Gastrocnemius medialis (tissue), 4 donors: ENCODE data around the gene MYOM1. TPM values are rescaled to one million over a fixed set of nuclear protein-coding genes. Genes with fewer than 3 reads are reported as not detected.

ENCODE experiments used
- ATAC-seq, 2 donors: fragments of 150-250 bp; one replicate each; pipeline ENCODE4 v1.9.1; 2016
- DNase-seq, 2 donors: peaks; one replicate each; pipeline ENCODE4 v3.0.0-alpha.2; 2019
- H3K27ac ChIP-seq, 4 donors: fragments of 200-600 bp; sonication (generic); 1 replicate in 1 of 4; 2 replicates in 3 of 4; pipeline ENCODE4 v1.5.1; 2016 to 2018; ENCODE audit warnings: mild to moderate bottlenecking in 2 of 4, moderate library complexity in 1 of 4
- H3K27me3 ChIP-seq, 3 donors: fragments of 200-600 bp; sonication (generic) in 2 of 3; 1 replicate in 1 of 3; 2 replicates in 2 of 3; pipeline versions ENCODE4 v1.5.1 to v1.6.0; 2016 to 2019; ENCODE audit warnings: mild to moderate bottlenecking in 1 of 3, moderate library complexity in 1 of 3
- H3K36me3 ChIP-seq, 2 donors: fragments of 200-600 bp; sonication (generic) in 1 of 2; one replicate each; pipeline ENCODE4 v1.5.1; 2017 to 2018
- H3K4me1 ChIP-seq, 2 donors: fragments of 200-600 bp; sonication (generic) in 1 of 2; one replicate each; pipeline ENCODE4 v1.5.1; 2016 to 2017; ENCODE audit warnings: mild to moderate bottlenecking in 2 of 2
- H3K4me3 ChIP-seq, 4 donors: fragments of 200-600 bp; sonication (generic) in 3 of 4; 1 replicate in 1 of 4; 2 replicates in 3 of 4; pipeline ENCODE4 v1.5.1; 2016 to 2019; ENCODE audit warnings: mild to moderate bottlenecking in 2 of 4
- H3K9me3 ChIP-seq, 3 donors: fragments of 200-600 bp; sonication (generic) in 2 of 3; 1 replicate in 1 of 3; 2 replicates in 2 of 3; pipeline ENCODE4 v1.5.1; 2016 to 2019
- POLR2A ChIP-seq, 2 donors: fragments of 450-650 bp; IDR thresholded peaks; one replicate each; pipeline ENCODE4 v1.6.1; 2017; ENCODE audit warnings: antibody characterized with exemption in 2 of 2, mild to moderate bottlenecking in 2 of 2, moderate library complexity in 2 of 2
- in situ Hi-C, 4 donors: fragments of 200-750 bp; cut with MboI; loops; one replicate each; pipeline versions ENCODE4 v1.15.0 to v1.8.0; 2017; ENCODE audit warnings: low sequenced_read_pairs in 4 of 4
- intact Hi-C: fragments of 100-400 bp; cut with DNase I; formaldehyde crosslinking; loops from one replicate; pipeline ENCODE4 v1.15.1; 2023; ENCODE audit warnings: low total_unique reads
- total RNA-seq, 4 donors: library from RNA; depleted of rRNA; stranded (reverse); fragments of >200 nt; gene quantifications; one replicate each; pipeline versions ENCODE4 v1.1.0 to v1.2.3, GENCODE V29; 2016
- TF ChIP-seq, protein P1 (sequence below), 5 experiments: fragments of 450-650 bp in 3 of 5; fragments of 200-600 bp in 2 of 5; sonication (generic) in 2 of 5; IDR thresholded peaks in 4 of 5; conservative IDR thresholded peaks in 1 of 5; 1 replicate in 4 of 5; 2 replicates in 1 of 5; pipeline ENCODE4 v1.5.1; 2016 to 2019; ENCODE audit warnings: antibody characterized with exemption in 5 of 5, mild to moderate bottlenecking in 3 of 5, moderate library complexity in 3 of 5

Gene MYOM1
- total RNA-seq, 4 donors from 2014 or later: 245 to 307 (median 273) TPM

DNA sequence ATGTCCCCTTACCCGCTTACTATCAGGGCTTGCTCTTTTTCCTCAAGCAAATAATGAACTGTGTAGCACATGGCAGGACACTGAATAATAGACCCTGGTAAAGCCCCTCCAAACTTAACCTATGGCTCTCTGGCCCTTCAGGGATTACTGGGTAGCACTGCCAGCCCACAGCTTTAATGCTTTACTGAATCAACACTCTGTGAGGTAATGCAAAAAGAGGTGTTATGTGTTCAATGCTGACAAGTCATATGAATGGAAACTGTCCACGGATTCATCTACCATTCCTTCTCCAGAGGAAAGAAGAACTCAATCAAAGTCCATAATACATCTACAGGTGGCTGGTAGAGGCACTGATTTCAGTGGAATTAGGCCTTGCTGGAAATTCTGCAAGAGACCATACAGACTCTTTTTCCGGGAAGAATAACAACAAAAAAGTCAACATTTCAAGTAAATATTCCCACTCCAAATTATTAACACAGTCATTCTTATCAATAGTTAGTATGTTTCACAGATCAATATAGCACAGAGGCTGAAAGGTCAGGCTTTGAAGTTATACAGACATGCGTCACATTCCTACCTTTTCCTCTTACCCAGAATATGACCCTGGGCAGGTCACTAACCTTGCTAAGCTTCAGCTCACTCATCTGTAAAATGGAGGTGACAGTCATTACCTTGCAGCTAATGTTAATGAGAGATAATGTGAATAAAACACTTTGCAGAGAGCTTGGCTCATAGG lies 13.8 kb upstream of the MYOM1 start:
- H3K4me3 ChIP-seq: no peak overlapping the region
- intact Hi-C loops: no loop called here
- DNase-seq (no peak), ATAC-seq (no peak)
- no peaks in the 10 kb centered on the region for H3K36me3 ChIP-seq
- H3K9me3 ChIP-seq: no peaks in the 10 kb centered on the region
- no peak for TF ChIP-seq POLR2A (IDR thresholded peaks at IDR 0.05)
- TF ChIP-seq, protein P1, sequence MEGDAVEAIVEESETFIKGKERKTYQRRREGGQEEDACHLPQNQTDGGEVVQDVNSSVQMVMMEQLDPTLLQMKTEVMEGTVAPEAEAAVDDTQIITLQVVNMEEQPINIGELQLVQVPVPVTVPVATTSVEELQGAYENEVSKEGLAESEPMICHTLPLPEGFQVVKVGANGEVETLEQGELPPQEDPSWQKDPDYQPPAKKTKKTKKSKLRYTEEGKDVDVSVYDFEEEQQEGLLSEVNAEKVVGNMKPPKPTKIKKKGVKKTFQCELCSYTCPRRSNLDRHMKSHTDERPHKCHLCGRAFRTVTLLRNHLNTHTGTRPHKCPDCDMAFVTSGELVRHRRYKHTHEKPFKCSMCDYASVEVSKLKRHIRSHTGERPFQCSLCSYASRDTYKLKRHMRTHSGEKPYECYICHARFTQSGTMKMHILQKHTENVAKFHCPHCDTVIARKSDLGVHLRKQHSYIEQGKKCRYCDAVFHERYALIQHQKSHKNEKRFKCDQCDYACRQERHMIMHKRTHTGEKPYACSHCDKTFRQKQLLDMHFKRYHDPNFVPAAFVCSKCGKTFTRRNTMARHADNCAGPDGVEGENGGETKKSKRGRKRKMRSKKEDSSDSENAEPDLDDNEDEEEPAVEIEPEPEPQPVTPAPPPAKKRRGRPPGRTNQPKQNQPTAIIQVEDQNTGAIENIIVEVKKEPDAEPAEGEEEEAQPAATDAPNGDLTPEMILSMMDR (IDR thresholded peaks at IDR 0.05 in 4 of 5, conservative IDR thresholded peaks at IDR 0.05 in 1 of 5): no peak
- H3K4me1 ChIP-seq: peaks cover 4 to 9% of the 10 kb centered on the region in 2 donors
- no peak overlapping the region for H3K27ac ChIP-seq
- no peaks in the 10 kb centered on the region for H3K27me3 ChIP-seq
- in situ Hi-C loops: loop anchor here in 1 of 4 donors (25.0 kb wide), 1 partner anchor 471 kb away; no protein-coding TSS in a partner anchor

GRCh38 chr18:3233004-3233403 lies 13.2 kb upstream of the MYOM1 start:
- DNase-seq (no peak), ATAC-seq (peak in 1 of 2 donors; percentile 68)
- Histone ChIP-seq H3K4me3 (no peak overlapping the region), H3K36me3 (no peaks in the 10 kb centered on the region), H3K27me3 (no peaks in the 10 kb centered on the region), H3K4me1 (peaks cover 4 to 9% of the 10 kb centered on the region in 2 donors), H3K27ac (no peak overlapping the region), H3K9me3 (no peaks in the 10 kb centered on the region)
- intact Hi-C loops (no loop called here), in situ Hi-C loops (loop anchor here in 1 of 4 donors (25.0 kb wide), 1 partner anchor 471 kb away; no protein-coding TSS in a partner anchor)
- TF ChIP-seq POLR2A (IDR thresholded peaks at IDR 0.05): no peak

DNA sequence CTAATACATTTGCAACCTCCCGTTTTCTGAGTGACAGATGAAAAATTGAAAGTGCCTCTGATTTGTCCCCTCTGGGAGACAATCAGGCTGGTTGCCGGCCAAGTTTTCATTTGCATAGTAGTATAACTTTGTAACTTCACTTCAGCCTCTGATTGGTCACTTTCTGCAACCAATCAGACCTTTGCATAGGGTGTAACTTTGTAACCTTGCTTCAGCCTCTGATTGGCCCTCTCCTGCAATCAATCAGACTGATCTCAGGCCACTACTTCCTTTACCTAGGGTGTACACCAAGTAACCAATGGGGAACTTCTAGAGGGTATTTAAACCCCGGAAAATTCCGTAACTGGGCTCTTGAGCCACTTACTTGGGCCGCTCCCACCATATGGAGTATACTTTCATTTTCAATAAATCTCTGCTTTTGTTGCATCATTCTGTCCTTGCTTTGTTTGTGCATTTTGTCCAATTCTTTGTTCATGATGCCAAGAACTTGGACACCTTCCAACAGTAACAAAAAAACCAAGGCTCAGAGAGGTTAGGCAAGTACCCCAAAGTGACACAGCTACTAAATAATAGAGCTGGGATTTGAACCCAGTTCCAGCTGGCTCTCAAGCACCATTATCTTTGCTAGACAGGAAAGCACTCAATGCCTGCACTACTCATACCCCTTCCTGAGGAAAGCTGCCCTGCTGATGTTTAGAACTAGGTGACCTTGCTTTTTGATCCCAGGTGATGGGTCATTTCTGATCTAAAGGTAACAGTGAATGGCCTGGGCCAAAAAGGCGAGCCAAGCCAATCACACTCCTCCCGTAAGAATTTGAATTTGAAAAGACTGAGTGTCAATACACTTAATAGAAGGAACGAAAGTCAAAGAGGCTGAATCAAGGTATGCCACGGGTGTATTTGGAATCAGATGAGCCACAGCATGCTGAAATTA lies 10.9 kb upstream of the MYOM1 start:
- TF ChIP-seq, protein P1 (IDR thresholded peaks at IDR 0.05 in 4 of 5, conservative IDR thresholded peaks at IDR 0.05 in 1 of 5): no peak
- TF ChIP-seq POLR2A (IDR thresholded peaks at IDR 0.05): no peak
- H3K4me1 ChIP-seq: peaks cover 4 to 12% of the 10 kb centered on the region in 2 donors
- no peaks in the 10 kb centered on the region for H3K36me3 ChIP-seq
- in situ Hi-C loops: loop anchor here in 1 of 4 donors (25.0 kb wide), 1 partner anchor 468 kb away; no protein-coding TSS in a partner anchor
- no peaks in the 10 kb centered on the region for H3K27me3 ChIP-seq
- intact Hi-C loops: no loop called here
- H3K27ac ChIP-seq: no peak overlapping the region
- DNase-seq (no peak), ATAC-seq (no peak)
- no peaks in the 10 kb centered on the region for H3K9me3 ChIP-seq
- no peak overlapping the region for H3K4me3 ChIP-seq

DNA sequence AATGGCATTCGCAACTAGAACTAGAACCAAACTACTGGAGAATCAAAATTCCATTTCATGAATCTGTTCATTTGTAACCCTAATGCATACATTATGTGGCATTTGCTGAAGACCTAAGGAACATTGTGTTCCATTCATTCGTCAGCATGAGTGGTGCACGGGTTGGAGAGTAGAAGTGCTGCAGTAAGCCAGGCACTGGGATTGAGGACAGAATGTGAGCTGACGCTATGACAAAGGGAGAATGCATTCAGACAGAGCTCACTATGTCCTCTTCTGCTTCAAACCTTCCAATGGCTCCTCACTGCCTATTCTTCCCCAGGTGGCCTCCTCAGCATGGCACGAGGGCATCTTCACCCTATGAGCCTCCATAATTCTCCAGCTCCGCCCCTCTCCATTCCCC lies 6.3 kb upstream of the MYOM1 start:
- in situ Hi-C loops (loop anchor here in 1 of 4 donors (25.0 kb wide), 1 partner anchor 464 kb away; no protein-coding TSS in a partner anchor), intact Hi-C loops (no loop called here)
- ATAC-seq: peak; percentile 43 to 49

GRCh38 chr18:3225588-3225987 lies 5.8 kb upstream of the MYOM1 start:
- DNase-seq (no peak), ATAC-seq (no peak)
- Histone ChIP-seq H3K36me3 (no peaks in the 10 kb centered on the region), H3K4me1 (peaks cover under 1 to 13% of the 10 kb centered on the region in 2 donors), H3K4me3 (no peak overlapping the region), H3K9me3 (no peaks in the 10 kb centered on the region), H3K27ac (peak overlapping the region in 1 of 4 donors; percentile 61), H3K27me3 (no peaks in the 10 kb centered on the region)
- TF ChIP-seq POLR2A (IDR thresholded peaks at IDR 0.05): no peak
- TF ChIP-seq, protein P1 (IDR thresholded peaks at IDR 0.05 in 4 of 5, conservative IDR thresholded peaks at IDR 0.05 in 1 of 5): no peak
- intact Hi-C loops: no loop called here
- in situ Hi-C loops: loop anchor here in 1 of 4 donors (25.0 kb wide), 1 partner anchor 463 kb away; no protein-coding TSS in a partner anchor

More for the DNA sequence above, 6.3 kb upstream of the MYOM1 start:
- Histone ChIP-seq H3K36me3 (no peaks in the 10 kb centered on the region), H3K4me1 (peaks cover 0 to 10% of the 10 kb centered on the region in 2 donors), H3K9me3 (no peaks in the 10 kb centered on the region), H3K27me3 (no peaks in the 10 kb centered on the region), H3K27ac (peak overlapping the region in 1 of 4 donors; percentile 61), H3K4me3 (no peak overlapping the region)
- DNase-seq: no peak
- no peak for TF ChIP-seq POLR2A (IDR thresholded peaks at IDR 0.05)
